HG02981 (cell line): ENCODE measurements around the gene B3GNT9.
A peak's percentile ranks its signal among the peaks of the same experiment; 100 is the strongest.

Source experiments
- ATAC-seq: cut with Tn5 transposase; IDR thresholded peaks from one replicate; pipeline ENCODE4 v1.9.1; 2021; ENCODE audit warnings: mild to moderate bottlenecking, moderate library complexity; ENCODE audit not compliant: unreplicated experiment

B3GNT9 gene

GRCh38 chr16:67116388-67117311, 34.1 kb downstream of the B3GNT9 start:
- no peak for ATAC-seq

- ATAC-seq = no peak
These were observed 35.2 kb downstream of the B3GNT9 start for GRCh38 chr16:67115639-67116038.

GRCh38 chr16:67114793-67115192, 36.0 kb downstream of the B3GNT9 start:
- ATAC-seq = no peak

GRCh38 chr16:67112591-67113399, 38.0 kb downstream of the B3GNT9 start:
- no peak for ATAC-seq

GRCh38 chr16:67111951-67112444, 38.8 kb downstream of the B3GNT9 start:
- no peak for ATAC-seq

- peak; percentile 58 for ATAC-seq
These were observed 41.2 kb downstream of the B3GNT9 start, which contains the start of gene PHAF1 for GRCh38 chr16:67109407-67110135. PHAF1 (plus strand) TSS chr16:67109941; CDS start chr16:67110176, 235 bp downstream.

- ATAC-seq = no peak
These were observed 41.8 kb downstream of the B3GNT9 start for GRCh38 chr16:67108931-67109406.

GRCh38 chr16:67108489-67108888, 42.3 kb downstream of the B3GNT9 start:
- ATAC-seq = no peak

GRCh38 chr16:67105881-67106280, 44.9 kb downstream of the B3GNT9 start:
- no peak for ATAC-seq

- ATAC-seq = no peak
These were observed 45.6 kb downstream of the B3GNT9 start for GRCh38 chr16:67105246-67105645.

- no peak for ATAC-seq
These were observed 46.0 kb downstream of the B3GNT9 start for GRCh38 chr16:67104845-67105244.

GRCh38 chr16:67104061-67104460, 46.7 kb downstream of the B3GNT9 start:
- no peak for ATAC-seq

GRCh38 chr16:67101311-67102082, 49.3 kb downstream of the B3GNT9 start:
- ATAC-seq = no peak

- no peak for ATAC-seq
These were observed 50.1 kb downstream of the B3GNT9 start for GRCh38 chr16:67100569-67101310.

- no peak for ATAC-seq
These were observed 52.2 kb downstream of the B3GNT9 start for GRCh38 chr16:67098599-67098998.
